Suprapubic skin (tissue), 4 donors: ENCODE data around the gene INAFM2. TPM values are rescaled to one million over a fixed set of nuclear protein-coding genes. Genes with fewer than 3 reads are reported as not detected.

Experiments
- DNase-seq, 2 donors: peaks; one replicate each; pipeline ENCODE4 v3.0.0-alpha.2; 2019; ENCODE audit warnings: low spot score in 2 of 2
- H3K27ac ChIP-seq: fragments of 200-600 bp; sonication (generic); one replicate; pipeline ENCODE4 v1.5.1; 2019
- H3K27me3 ChIP-seq: fragments of 200-600 bp; sonication (generic); one replicate; pipeline ENCODE4 v1.5.1; 2019
- H3K36me3 ChIP-seq: fragments of 200-600 bp; sonication (generic); one replicate; pipeline ENCODE4 v1.5.1; 2019
- H3K4me1 ChIP-seq: fragments of 200-600 bp; sonication (generic); one replicate; pipeline ENCODE4 v1.5.1; 2019
- H3K4me3 ChIP-seq: fragments of 200-600 bp; sonication (generic); one replicate; pipeline ENCODE4 v1.5.1; 2019; ENCODE audit warnings: mild to moderate bottlenecking
- H3K9me3 ChIP-seq: fragments of 200-600 bp; sonication (generic); one replicate; pipeline ENCODE4 v1.5.1; 2019
- CTCF ChIP-seq, 2 donors: fragments of 200-600 bp in 1 of 2; fragments of 450-650 bp in 1 of 2; sonication (generic) in 1 of 2; IDR thresholded peaks; one replicate each; pipeline ENCODE4 v1.5.1; 2016 to 2019; ENCODE audit warnings: antibody characterized with exemption in 2 of 2, mild to moderate bottlenecking in 1 of 2, moderate library complexity in 1 of 2
- EP300 ChIP-seq: sonication (generic); formaldehyde crosslinking; IDR thresholded peaks from one replicate; pipeline ENCODE4 v1.6.1; 2017; ENCODE audit warnings: antibody characterized with exemption
- POLR2A ChIP-seq, 2 donors: fragments of 450-650 bp; IDR thresholded peaks; one replicate each; pipeline ENCODE4 v1.6.1; 2017; ENCODE audit warnings: antibody characterized with exemption in 2 of 2, mild to moderate bottlenecking in 2 of 2, moderate library complexity in 2 of 2
- POLR2AphosphoS5 ChIP-seq, 3 donors: sonication (generic); formaldehyde crosslinking; IDR thresholded peaks; one replicate each; pipeline ENCODE4 v1.6.1; 2017; ENCODE audit warnings: antibody characterized with exemption in 3 of 3
- WGBS: methylation state at CpG from one replicate; pipeline ENCODE4 v1.1.5; 2018; 5-methylcytosine and 5-hydroxymethylcytosine counted together
- total RNA-seq, 4 donors: library from RNA; depleted of rRNA; stranded (reverse); fragments of >200 nt; gene quantifications; one replicate each; pipeline ENCODE4 v1.1.0, GENCODE V29; 2016

INAFM2 gene
- total RNA-seq, 4 donors from 2014 or later = 3.3 to 9.1 (median 6.1) TPM

- DNase-seq = no peak
- 49% methylated on average over 11 of the region's 11 CpGs for WGBS
- peak; percentile 16 to 54 for TF ChIP-seq CTCF (IDR thresholded peaks at IDR 0.05)
- TF ChIP-seq EP300 = no peak
- TF ChIP-seq POLR2A (IDR thresholded peaks at IDR 0.05) = no peak
- peaks cover 83% of the 10 kb centered on the region for H3K4me1 ChIP-seq
- H3K4me3 ChIP-seq = no peak overlapping the region
- no peaks in the 10 kb centered on the region for H3K9me3 ChIP-seq
- no peaks in the 10 kb centered on the region for H3K27me3 ChIP-seq
- peak overlapping the region; percentile 68 for H3K27ac ChIP-seq
- H3K36me3 ChIP-seq = no peaks in the 10 kb centered on the region
Measured at GRCh38 chr15:40338041-40338657, 14.7 kb downstream of the INAFM2 start.

GRCh38 chr15:40338921-40339620, 15.6 kb downstream of the INAFM2 start:
- Histone ChIP-seq H3K4me3 (peak overlapping the region; percentile 38), H3K27ac (peak overlapping the region; percentile 86), H3K4me1 (peaks cover 83% of the 10 kb centered on the region), H3K27me3 (no peaks in the 10 kb centered on the region), H3K36me3 (no peaks in the 10 kb centered on the region), H3K9me3 (no peaks in the 10 kb centered on the region)
- WGBS = 71% methylated on average over 7 of the region's 11 CpGs
- TF ChIP-seq CTCF (IDR thresholded peaks at IDR 0.05) (no peak), POLR2A (IDR thresholded peaks at IDR 0.05) (no peak), EP300 (no peak), POLR2AphosphoS5 (IDR thresholded peaks at IDR 0.05) (no peak)
- no peak for DNase-seq

- no peaks in the 10 kb centered on the region for H3K27me3 ChIP-seq
- no peaks in the 10 kb centered on the region for H3K9me3 ChIP-seq
- peaks cover 81% of the 10 kb centered on the region for H3K4me1 ChIP-seq
- WGBS = 68% methylated on average over 3 of the region's 7 CpGs
- no peaks in the 10 kb centered on the region for H3K36me3 ChIP-seq
- DNase-seq = no peak
- TF ChIP-seq CTCF (IDR thresholded peaks at IDR 0.05) (no peak), POLR2AphosphoS5 (IDR thresholded peaks at IDR 0.05) (no peak), EP300 (no peak), POLR2A (IDR thresholded peaks at IDR 0.05) (no peak)
- H3K27ac ChIP-seq = peak overlapping the region; percentile 86
- peak overlapping the region; percentile 38 for H3K4me3 ChIP-seq
Measured at GRCh38 chr15:40339621-40339945, 16.1 kb downstream of the INAFM2 start.

GRCh38 chr15:40340038-40340739, 16.7 kb downstream of the INAFM2 start:
- TF ChIP-seq CTCF (IDR thresholded peaks at IDR 0.05) (no peak), POLR2A (IDR thresholded peaks at IDR 0.05) (no peak), EP300 (no peak)
- Histone ChIP-seq H3K9me3 (no peaks in the 10 kb centered on the region), H3K36me3 (no peaks in the 10 kb centered on the region), H3K4me3 (peak overlapping the region; percentile 38), H3K27ac (peak overlapping the region; percentile 86), H3K4me1 (peaks cover 79% of the 10 kb centered on the region), H3K27me3 (no peaks in the 10 kb centered on the region)
- 20% methylated on average over 1 of the region's 14 CpGs for WGBS
- no peak for DNase-seq

- no peaks in the 10 kb centered on the region for H3K27me3 ChIP-seq
- H3K4me1 ChIP-seq = peaks cover 73% of the 10 kb centered on the region
- H3K36me3 ChIP-seq = no peaks in the 10 kb centered on the region
- peak within 1 kb of the TSS; percentile 86 for H3K27ac ChIP-seq
- peak within 1 kb of the TSS; percentile 38 for H3K4me3 ChIP-seq
- WGBS = 13% methylated on average over 13 of the region's 17 CpGs
- DNase-seq = peak; percentile 94 to 95
- no peaks in the 10 kb centered on the region for H3K9me3 ChIP-seq
- TF ChIP-seq POLR2A (IDR thresholded peaks at IDR 0.05) = peak in 1 of 2 donors; percentile 36
- no peak for TF ChIP-seq EP300
- peak in 1 of 3 donors; percentile 47 for TF ChIP-seq POLR2AphosphoS5 (IDR thresholded peaks at IDR 0.05)
Measured at GRCh38 chr15:40340740-40341400, 17.4 kb downstream of the INAFM2 start, which contains the start of gene CCDC9B. CCDC9B (minus strand) TSS chr15:40340939; CDS start chr15:40340819, 120 bp downstream.
